DMS153 treated with DMSO at 0.1 percent for 48 hours (cell line): ENCODE results near the gene DOCK10.

Experiments used
- DNase-seq: peaks from one replicate; lab custom pipeline; 2025; ENCODE audit not compliant: unreplicated experiment; lab: John Stamatoyannopoulos, UW

DOCK10 gene

DNA sequence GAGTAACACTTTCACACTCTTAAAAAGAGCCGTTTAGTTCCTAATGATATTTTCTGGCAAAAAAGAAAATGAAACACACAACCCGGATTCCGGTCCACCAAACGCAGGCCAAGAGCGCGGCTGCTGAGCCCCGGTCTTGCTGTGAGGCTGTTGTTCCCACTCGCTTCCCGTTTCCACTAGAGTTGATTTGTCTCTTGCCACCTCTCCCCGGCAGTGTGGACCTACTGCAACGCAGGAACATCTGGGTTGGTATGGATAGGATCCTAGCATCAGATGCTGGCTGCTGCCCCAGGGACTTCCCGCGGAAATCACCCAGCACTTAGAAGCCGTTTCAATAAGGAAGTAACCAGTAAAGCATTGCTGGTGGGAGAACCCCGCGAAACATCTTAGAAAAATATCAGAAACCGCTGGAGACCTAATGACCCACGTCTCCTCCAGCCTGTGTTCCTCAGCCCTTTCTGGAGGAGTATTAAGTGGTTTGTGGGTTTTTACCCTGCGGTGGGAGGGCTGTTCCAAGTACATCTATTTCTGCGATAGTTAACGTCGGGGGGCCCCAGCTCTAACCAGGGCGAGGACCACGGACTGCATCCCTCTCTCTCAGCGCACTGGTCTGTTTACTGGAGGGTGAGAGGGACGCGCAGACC, 939 bp downstream of the DOCK10 start:
- peak; percentile 55 for DNase-seq

DNA sequence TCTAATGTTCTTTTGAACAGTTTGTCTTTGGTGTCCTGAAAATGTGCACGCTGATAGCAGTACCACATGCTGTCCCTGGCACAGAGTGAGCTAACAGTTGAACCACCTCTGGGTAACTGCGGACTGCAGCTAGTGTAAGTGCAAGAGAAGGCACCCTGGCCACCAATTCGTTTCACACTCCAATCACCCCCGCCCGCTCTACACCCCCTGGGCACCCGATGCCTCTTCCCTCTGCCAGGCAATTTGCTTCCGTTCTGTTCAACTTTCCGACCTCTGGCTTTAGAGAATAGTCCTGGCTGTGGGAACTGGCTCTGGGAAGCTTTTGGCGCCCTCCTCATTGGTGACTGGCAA, 1.4 kb downstream of the DOCK10 start:
- DNase-seq = no peak

DNA sequence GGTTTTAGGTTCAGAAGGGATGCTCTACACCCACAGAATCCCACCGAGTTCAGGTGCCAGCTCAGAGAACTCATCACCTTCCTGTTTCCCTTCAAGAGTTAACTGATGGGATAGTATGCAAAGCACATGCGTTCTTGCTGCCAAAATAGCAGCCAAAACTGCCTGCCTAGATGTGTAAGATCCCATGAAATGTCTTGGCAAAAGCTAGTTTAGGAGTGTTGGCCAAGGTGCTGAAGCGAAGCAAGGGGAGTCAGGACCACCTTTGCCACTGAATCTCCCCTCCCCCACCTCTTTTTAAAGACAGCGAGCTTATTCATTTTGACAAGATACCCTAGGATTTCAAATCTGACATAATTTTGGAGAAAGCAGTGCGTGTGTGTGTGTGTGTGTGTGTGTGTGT, 2.1 kb downstream of the DOCK10 start:
- DNase-seq = no peak

DNA sequence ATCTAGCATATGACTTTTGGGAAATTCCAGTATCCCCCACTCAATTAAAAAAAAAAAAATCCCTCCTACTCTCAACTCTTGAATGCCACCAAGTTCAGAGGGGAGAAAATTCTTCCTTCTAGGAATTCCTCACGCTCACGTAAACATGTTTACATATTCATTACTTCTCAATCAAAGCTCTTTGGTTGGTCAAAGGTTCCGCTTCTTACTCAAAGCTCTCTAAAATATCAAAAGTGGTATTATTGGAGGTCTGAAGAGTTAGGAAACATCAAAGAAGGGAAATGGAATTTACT, 4.1 kb downstream of the DOCK10 start:
- no peak for DNase-seq

DNA sequence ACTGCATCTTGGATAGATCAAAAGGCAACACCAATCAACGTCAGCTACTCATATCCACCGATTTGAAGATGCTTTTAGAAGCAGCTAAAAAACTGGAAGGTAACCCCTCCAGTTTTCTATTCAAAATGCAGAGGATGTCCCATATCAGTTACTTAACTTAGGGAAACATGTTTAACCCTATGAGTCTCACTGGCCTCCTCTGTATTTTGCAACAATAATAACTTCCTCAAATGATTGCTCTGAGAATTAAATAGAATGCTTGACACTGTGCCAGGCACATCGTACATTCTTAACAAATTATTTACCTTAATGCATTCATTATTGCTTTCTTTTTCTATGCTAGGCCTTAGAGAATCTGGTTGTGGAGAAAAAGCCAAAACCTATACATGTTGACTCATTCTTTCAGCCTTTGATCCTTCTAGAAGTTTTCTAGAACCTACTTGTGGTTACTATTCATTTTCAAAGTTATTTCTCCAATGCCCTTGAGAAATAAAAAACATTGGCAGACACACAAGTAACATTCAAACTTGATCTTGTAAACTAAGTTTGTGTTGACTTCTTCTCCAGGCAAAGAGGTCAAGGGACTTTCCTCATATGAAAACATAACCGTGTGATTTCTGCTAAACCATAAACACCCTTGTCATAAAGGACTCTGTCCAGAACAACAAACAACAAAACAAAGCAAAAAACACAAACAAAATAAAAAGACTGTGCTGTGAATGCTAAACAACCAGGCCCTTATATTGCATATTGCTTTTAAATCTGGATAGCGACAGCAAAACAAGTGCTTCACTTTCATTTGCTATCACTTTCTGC, 4.6 kb downstream of the DOCK10 start:
- no peak for DNase-seq

DNA sequence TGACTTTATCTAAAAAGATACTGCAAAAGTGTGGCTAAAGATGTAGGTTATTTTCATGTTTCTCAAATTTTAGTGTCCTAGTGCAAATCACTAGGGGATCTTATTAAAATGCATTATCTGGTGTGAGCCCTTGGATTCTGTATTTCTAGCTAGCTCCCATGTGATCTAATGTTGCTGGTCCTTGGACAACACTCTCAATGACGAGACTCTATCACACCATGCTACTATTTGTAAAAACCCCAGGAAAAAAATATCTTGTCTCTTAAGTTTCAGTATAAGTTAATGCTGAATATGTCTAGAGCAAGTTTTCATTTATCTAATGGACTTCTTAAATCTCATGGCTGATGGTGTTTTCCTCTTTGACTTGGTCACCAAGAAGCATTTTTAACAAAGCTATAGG, 5.8 kb downstream of the DOCK10 start:
- no peak for DNase-seq

DNA sequence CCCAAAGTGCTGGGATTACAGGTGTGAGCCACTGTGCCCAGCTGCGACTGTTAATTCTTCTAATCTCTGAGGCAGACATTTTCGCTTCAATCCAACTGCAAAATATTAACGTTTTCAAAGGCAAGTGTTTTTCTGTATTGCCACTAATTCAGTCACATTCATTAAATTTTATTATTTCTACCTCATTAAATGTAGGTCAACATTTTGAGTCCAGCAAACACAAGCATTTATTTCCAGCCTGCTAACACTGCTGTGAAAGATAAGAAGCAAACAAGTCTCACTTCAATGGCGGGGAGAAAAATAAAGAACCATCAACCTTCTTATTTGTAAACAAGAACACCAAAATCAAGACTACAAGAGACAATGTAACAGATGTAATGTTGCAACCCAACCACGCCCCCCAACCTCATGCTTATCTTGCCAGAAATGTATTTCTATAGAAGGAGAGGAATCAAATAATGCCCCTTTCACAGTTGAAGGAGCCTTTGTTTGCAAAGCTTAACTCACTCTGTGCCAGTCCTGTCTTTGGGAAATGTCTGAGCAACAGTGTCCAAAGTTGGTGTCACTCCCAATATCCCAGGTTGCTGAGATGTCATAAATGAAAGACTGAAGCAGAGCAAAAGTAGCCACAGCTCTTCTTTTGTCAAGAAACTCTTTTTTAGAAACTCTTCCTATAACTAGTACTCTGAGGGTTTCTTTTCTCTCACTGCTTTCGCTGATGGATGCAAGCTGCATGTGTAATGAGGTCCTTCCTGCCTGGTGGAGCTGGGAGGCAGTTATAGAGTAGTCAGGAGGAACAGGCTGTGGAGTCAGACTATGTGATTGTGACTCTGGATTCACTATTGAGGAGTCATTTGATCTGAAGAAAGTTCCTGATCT, 8.6 kb downstream of the DOCK10 start:
- DNase-seq = no peak

DNA sequence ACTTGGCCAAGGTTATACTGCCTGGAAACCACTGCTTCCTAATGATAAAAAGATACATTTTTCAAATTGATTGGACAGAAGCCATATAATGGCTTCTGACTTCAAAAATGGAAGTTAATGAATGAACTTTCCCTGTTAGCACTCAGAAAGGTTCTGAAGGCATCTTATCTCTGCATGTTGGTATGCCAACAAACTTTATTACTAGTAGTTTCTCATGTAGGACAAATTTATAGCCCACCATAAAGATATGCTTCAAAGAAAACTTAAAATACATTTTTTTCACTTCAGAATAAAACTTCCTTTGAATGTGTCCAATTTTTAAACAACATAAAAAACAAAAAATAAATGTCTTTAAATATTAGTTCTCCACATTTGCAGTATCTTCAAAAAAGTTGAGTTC, 10.0 kb downstream of the DOCK10 start:
- no peak for DNase-seq

DNA sequence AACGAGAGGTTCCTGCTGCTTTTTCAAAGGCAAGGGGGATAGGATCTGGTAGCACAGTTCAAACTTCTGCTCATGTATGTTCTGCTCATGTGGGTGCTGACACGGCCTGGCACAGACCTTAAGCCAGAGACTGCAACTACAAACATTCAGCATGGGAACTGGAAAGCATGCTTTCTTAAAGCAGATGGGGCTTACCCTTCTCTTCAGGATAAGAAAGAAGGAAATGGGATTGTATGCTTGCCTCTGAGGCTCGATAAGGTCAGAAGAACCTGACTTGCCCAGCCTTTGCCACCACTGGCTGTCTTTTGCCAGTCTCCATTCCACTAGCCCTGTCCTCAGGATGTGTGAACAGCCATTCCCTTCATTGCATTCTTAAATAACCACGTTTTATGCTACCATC, 10.7 kb downstream of the DOCK10 start:
- DNase-seq = no peak

DNA sequence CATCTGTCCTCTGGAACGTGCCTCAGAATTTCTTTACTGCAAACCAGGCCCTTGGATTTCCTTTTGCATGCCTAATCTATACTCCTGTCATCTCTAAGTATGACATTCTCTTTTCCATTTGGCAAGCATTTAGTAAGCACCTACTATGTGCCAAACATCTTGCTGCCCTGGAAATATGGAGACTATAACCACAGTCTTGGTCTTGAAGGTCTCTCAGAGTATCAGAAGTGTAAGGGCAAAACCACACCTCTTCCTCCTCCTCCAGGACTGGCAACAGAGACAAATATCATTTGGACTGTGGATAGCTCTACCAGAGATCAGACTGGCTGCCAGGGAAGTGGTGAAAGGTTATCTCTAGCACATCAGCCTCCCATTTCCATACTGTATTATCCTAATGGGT, 11.4 kb downstream of the DOCK10 start:
- DNase-seq = no peak

DNA sequence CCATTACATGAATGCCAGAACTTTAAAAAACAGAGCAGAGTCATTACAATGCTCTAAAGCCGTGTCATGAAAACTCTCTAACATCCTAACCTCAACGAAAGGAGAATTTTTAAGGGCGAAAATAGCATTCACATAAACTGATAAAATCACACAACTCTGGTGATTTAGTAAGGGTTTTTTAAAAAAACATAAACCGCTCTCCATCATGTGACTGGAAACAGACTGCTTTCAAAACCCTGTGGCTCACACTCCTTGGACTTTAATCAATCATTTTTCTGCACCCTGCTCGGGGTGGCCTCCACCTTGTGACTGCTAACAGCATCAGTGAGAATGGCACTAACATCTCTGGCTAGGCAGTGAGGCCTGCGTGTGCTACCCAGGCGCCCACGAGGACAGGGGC, 12.1 kb downstream of the DOCK10 start:
- DNase-seq = no peak

DNA sequence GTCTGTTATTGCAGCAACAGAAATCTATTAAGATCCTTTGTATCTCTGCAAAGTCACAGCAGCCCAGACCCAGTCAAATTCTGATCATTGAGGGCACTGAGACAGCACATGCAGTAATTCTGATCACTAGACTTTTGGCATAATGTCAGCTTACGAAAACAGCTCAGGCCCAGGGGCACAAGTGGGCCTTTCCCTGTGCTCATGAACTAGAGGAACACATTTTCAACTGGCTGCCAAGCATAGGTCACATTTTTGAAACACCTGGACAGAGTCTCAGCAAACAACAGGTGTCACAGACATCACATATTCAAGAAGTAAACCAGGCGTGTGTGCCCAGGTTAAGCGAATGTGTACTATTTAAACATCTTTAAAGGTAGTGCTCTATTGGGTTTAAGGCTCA, 13.7 kb downstream of the DOCK10 start:
- DNase-seq = no peak

DNA sequence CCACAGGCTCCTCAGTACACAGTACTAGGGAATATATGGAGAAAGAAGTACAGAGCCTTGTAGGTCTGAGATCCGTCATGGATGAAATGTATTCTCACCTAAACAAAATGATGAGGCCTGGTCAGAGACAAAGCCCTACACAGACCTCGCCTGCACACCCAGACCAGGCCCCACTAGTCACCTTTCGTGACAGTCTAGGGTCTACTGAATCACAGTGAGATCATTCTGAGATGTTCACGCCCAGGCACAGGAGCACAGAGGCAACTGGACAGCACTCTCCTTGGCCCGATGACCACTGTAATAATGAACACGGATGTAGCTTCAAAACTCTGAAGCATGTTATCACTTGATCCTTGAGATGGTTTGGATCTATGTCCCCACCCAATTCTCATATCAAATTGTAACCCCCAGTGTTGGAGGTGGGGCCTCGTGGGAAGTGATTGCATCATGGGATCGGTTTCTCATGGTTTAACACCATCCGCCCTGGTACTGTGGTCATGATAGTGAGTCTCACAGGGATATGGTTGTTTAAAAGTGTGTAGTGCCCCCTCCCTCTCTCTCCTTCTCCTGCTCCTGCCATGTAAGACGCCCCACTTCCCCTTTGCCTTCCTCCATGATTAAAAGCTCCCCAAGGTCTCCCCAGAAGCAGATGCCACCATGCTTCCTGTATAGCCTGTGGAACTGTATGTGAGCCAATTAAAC, 15.1 kb downstream of the DOCK10 start:
- no peak for DNase-seq

DNA sequence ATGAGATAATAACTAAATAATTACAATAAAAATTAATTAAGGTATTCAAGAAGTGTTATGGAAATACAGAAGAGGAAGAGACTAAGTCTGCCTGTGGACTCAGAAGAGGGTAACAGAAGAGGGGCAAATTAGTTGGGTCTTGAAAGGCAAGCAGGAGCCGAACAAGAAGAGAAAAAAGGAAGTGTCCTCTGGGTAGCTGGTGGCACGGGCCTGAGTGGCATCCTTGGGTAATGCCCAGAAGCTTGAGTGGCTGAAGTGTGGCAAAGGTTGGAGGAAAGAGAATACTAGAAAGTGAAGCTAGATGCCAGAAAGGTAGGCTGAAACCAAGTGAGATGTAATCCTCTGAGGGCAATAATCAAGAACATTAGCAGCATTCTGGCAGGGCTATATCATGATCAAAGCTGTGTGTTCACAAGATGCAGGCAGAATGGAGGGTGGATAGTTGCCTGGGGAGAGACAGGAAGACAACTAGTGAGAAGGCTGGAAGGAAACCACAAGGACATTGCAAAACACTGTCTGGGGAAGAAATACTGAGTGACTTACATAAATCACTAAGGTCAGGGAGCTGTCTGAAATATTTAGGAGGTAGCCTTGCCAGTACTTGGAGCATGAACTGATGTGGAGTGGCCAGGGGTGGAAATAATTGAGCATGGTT, 16.2 kb downstream of the DOCK10 start:
- no peak for DNase-seq

DNA sequence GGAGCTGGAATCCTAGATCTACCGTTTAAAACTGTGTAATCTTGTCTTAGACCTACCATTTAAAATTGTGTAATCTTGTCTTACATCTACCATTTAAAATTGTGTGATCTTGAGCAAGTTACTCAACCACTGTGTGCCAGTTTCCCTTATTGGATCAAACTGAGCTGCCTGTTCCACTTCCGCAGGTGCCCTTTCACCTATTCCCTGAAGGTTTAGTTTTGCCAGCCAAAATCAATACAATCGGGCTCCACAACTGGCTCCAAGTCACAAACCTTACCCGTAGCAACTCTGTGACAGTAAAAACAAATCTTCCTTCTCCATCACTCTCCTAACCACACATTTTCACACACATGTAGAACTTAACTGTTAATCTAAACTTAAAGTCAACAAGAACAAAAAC, 20.1 kb downstream of the DOCK10 start:
- DNase-seq = no peak

DNA sequence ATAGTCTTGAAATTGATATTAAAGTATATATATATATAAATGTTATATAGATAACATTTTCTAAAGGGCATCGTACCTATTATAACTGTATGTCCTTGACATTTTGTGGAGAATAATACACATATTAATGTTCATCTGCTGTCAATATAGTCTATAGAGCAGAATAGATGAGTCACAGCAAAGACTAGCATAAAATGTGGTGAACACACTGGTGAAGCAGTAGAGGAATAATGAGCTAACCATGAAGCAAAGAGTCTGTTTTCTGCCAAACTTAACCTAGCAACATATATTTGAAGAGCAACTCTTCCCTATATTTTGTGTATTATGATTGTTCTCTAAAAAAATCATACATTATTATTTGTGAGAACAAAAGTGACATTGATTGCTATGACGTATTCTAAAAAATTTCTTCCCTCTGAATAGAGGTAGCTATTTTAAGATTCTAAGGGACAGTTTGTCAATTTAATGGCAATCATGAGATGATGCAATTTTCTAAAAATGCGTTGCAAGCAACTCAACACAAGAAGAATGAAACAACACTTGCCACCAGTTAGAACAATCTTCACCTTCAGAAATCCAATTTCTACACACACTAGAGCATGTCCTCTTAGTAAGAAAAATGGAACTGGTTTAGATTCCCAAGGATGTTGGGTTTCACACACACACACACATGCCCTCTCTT, 22.0 kb downstream of the DOCK10 start:
- DNase-seq = no peak

DNA sequence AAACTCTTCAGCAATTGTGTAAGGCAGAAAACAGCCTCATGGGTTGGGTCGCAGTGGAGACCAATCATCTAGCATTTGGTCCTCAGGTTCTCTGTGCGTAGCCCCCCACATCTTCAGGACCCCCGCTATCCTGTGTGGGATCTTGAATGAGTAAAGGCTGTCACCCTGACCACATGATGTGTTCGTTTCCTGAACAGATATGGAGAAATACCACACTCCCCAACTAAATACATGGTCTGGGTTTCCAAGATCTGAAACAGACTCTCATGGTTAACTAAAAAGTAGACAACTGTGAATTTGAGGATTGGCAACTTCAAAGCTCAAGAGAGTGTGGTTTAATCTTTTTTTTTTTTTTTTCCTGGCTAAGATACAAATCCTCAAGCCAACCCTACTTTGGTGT, 23.2 kb downstream of the DOCK10 start:
- no peak for DNase-seq

DNA sequence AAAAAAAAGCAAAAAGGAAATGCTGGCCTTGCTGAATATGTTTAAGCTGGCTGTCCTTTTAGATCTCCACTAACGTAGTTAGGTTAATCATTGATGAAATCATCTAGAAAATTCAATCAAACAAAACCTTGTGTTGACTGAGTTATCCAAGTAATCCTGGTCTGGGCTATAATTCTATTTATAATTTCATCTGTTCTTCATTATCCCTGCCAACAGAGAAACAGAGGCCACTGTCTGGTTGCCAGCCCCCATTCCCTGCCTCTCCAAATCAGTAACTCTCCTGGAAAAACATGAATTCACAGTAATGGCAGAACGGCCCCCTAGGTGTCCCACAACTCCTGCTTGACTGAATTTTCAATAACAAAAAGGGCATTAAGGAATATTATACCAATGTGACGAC, 24.6 kb downstream of the DOCK10 start:
- DNase-seq = no peak

DNA sequence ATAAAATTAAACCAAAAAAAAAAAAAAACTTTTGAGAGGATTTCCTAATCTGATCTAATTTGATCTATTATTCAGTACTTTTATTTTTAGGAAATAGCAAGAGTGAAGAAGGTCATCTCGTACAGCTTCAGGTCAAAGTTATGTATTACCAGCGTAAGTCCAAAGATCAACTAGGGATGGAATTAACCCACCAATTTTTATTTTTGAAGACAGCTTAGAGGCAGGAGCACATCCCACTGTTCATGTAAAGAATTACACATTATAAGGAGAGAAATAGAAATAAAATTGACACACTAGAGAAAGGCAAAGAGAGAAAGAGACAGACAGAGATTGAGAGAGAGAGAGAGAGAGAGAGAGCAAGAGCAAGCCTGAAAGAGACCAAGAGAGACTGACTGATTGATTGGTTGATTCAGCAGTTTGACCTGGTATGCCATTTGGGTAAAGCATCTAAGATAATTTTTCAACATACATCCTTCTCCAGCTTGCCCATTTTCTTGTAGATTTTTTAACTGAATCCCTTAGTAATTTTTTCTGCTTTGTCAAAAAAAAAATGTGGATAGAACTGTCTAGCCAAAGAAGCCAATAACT, 25.1 kb downstream of the DOCK10 start:
- no peak for DNase-seq
